Fibroblast of pulmonary artery (primary cell): Measurements from ENCODE around the gene GPC3.

Experiments
- DNase-seq: peaks from one replicate; pipeline ENCODE4 v3.0.0-alpha.2; 2010; ENCODE audit warnings: low read depth
- H3K4me3 ChIP-seq: replicated peaks from 2 replicates; pipeline ENCODE4 v1.5.1; 2011; ENCODE audit warnings: low read depth, mild to moderate bottlenecking, control low read depth, low read length, moderate library complexity
- TF ChIP-seq, protein P1 (sequence below): IDR thresholded peaks from 2 replicates; pipeline ENCODE4 v1.5.1; 2011; ENCODE audit warnings: mild to moderate bottlenecking, control low read depth, low read length, inconsistent platforms; ENCODE audit errors: missing control alignments

Gene GPC3

DNA sequence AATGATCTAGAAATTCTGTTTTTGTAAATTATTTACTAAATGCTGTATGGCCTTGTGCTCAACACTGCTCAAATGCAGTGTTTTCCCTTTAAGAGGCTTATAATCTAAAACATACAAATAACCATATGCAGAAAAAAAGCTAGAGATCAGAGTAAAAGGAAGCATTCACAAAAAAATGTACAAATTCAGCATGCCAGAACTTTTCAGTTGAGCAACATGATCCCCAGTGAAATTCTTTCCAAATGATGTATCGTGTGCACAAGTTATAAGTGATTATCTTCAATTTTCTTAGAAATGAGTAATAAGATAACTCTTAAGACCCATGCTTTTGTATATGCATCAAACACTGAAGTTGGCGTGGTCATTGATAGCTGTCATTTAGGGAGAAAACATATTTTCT is 5.0 kb downstream of the GPC3 start:
- no peak overlapping the region for H3K4me3 ChIP-seq
- DNase-seq: peak; percentile 42
- TF ChIP-seq, protein P1, sequence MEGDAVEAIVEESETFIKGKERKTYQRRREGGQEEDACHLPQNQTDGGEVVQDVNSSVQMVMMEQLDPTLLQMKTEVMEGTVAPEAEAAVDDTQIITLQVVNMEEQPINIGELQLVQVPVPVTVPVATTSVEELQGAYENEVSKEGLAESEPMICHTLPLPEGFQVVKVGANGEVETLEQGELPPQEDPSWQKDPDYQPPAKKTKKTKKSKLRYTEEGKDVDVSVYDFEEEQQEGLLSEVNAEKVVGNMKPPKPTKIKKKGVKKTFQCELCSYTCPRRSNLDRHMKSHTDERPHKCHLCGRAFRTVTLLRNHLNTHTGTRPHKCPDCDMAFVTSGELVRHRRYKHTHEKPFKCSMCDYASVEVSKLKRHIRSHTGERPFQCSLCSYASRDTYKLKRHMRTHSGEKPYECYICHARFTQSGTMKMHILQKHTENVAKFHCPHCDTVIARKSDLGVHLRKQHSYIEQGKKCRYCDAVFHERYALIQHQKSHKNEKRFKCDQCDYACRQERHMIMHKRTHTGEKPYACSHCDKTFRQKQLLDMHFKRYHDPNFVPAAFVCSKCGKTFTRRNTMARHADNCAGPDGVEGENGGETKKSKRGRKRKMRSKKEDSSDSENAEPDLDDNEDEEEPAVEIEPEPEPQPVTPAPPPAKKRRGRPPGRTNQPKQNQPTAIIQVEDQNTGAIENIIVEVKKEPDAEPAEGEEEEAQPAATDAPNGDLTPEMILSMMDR: no peak

DNA sequence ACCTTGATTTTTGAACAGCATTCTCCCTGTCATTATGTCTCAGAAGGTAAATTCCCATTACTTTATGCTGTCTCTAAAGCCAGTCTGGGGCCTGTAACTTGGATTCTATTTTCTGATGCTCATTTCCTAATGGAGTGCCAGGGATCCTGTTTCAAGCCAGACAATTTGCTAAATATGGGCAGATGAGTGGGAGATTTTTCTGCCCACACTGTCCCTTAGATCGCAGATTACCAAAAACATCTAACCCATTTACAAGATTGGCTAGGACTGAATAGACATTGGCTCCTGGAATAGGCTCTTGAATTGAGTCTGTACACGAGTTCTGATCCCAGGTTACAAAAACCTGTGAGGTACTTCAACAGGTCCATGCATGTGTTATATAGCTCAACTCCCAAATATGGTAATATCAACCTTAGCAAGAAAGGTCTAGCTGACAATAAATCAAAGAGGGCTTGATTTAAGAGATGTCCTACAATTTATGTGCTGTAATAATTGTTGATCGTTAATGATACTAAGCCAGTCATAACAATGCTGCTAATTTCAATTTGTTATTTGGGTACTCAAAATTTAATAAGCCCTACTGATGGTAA is 5.7 kb downstream of the GPC3 start:
- no peak for DNase-seq
- TF ChIP-seq, protein P1: no peak
- H3K4me3 ChIP-seq: no peak overlapping the region

DNA sequence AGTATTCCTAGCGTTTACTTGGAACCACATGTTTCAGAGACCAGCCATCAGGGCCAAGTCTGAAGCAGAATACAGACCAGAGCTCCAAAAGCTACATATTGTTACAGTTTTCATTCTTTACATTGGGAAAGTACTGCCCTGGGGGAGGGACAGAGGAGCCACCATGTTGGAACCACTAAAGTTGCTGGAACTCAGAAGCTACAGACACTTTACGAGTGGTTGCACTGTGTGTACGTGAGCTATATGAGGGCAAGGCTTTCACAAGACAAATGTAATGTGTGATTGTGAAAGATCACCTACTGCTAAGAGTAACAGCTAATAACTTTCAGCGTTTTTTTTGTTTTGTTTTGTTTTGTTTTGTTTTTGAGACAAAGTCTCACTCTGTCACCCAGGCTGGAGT is 11.7 kb downstream of the GPC3 start:
- no peak overlapping the region for H3K4me3 ChIP-seq
- DNase-seq: no peak
- TF ChIP-seq, protein P1: no peak

DNA sequence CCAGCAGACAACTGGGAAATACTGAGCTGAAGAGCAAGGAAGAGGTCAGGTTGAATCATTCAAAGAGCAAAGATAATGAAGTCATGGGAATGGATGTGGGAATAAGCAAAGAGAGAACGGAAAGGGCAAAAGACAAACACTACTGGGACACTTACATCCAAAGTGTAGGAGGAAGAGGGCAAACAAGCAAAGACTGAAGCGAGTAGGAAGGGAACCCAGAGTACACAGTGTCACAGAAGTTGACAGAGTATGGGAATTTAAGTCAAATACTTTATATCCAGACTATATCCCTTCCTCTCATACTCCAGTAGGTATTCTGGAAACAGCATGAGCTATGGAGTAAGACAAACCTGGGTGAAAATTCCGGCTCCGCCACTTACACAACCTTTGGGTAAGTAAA is 12.5 kb downstream of the GPC3 start:
- TF ChIP-seq, protein P1: no peak
- H3K4me3 ChIP-seq: no peak overlapping the region
- DNase-seq: no peak

DNA sequence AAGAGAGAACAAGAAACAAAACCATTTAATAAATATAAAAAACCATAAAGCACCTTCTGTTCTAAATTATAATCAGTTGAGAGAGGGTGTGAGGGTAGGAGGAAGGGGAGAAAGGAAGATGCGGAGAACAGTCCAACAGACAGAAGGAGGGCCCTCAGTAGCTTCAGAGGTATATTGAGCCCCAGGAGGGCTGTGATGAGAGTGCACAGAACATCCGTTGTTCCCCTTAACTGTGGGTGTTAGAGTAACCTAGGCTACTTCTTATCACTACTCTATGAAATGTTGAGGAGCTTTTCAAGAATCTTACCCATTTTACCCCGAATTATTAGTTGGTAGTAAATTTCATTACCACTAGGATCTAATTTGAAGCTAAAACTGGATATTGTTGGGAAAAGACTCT is 13.8 kb downstream of the GPC3 start:
- no peak overlapping the region for H3K4me3 ChIP-seq
- DNase-seq: no peak
- TF ChIP-seq, protein P1: no peak

DNA sequence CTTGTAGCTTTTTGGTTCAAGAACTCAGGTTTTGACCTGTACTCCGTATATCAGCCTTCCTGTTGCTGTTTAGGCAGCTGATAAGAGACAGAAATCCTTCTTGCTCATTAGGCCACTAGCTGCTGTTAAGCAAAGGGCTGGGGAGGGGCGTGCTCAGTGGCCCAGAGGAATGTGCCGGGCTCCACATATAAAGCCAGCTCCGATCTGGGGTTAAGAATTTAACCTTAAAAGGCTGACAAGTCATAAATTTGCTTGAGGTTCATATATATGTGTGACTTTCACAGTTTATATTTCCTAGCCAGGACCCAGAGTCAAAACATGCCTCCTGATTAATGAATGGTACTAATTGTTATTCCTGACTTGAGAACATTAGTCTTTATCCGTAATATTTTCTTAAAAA is 15.3 kb downstream of the GPC3 start:
- no peak for DNase-seq
- TF ChIP-seq, protein P1: no peak
- H3K4me3 ChIP-seq: no peak overlapping the region

DNA sequence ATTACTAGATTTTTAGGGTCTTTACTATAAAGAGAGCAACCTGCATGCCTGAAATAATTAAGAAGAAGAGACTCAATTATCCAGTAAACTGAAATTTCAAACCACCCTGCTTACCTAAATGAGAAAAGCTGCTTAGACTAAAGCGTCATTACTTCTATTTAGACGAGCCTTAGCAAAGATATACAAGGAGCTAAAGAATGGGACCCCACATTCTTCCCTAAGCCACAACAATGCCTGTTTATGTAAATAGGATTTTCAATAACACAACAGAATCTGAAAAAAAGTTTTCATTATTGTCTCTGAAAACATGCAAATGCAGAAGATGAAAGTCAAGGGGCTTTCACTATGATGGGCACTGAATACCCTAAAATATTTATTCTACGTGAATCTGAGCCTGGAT is 16.2 kb downstream of the GPC3 start:
- DNase-seq: no peak
- TF ChIP-seq, protein P1: no peak
- H3K4me3 ChIP-seq: no peak overlapping the region
